HG02588 (cell line): ENCODE measurements around the gene PLA2G3.
"Not testable (repeated sequence)": the region's sequence is repeated elsewhere in the genome, so short reads cannot be mapped to it uniquely, and the experiment has no call there.

Experiments
- ATAC-seq: cut with Tn5 transposase; IDR thresholded peaks from one replicate; pipeline ENCODE4 v1.9.1; 2021; ENCODE audit warnings: mild to moderate bottlenecking, moderate library complexity; ENCODE audit not compliant: unreplicated experiment

Gene PLA2G3

GRCh38 chr22:31124811-31125465, 15.4 kb downstream of the PLA2G3 start:
- no peak for ATAC-seq

DNA sequence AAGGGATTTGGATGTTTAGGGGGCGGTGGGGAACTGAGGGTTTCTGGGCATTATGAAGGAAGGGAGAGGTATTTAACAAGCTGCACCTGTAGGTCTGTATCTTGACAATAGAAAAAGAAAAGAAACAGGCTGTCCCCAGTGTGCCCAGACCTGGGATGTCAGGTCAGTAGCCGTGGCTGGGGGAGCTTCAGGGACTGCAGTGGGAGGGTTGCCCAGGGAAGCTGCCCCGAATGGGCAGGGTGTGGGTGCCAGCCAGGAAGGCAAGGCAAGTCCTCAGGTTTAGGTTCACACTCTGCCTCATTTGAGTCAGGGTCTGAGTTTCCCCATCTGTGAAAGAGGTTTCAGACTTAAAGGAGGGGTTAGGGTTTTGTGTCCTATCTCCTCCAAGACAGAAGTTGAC, 16.0 kb downstream of the PLA2G3 start:
- ATAC-seq, result no peak

DNA sequence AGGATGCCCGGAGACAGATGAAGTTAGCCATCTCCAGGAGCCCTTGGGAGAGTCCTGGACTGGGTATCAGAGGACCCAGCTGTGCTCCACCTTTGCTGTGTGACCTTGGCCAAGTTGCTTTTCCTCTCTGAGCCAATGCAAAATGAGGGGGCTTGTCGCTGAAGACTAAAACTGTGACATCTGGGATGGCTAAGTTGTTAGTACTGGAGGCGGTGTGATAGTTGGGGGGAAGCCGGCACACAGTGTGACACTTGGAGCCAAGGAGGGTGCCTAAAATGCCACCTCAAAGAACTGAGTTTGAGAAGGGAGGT, 17.1 kb downstream of the PLA2G3 start:
- ATAC-seq, result no peak

- no peak for ATAC-seq
Observed at GRCh38 chr22:31122532-31123291, 17.6 kb downstream of the PLA2G3 start, which contains the start of gene INPP5J. TSS of gene INPP5J (plus strand) at chr22:31122966. CDS start at chr22:31123015, 49 bp downstream.

- ATAC-seq, result no peak
Observed at GRCh38 chr22:31122196-31122531, 18.1 kb downstream of the PLA2G3 start.

- no peak for ATAC-seq
Observed at GRCh38 chr22:31121403-31121802, 18.9 kb downstream of the PLA2G3 start.

- ATAC-seq, result no peak
Observed at GRCh38 chr22:31120642-31121041, 19.7 kb downstream of the PLA2G3 start.

DNA sequence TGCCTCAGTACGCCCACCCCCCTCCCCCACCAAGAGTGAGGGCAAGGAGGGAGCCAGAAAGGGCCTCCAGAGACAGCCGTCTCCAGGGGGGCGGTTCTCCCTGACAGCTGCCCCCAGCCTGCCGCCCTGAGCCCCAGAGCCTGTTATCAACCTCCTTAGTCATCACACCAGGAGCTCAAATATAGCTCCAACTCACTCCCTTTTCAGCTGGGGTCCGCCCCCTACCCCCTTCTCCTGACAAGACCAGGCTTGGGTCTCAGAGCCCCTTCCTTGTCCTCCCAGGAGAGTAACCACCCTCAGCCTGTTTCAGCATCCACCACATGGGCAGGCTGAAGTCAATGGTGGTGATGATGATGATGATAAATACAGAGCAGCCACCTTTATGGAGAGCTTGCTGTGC, 20.1 kb downstream of the PLA2G3 start:
- ATAC-seq, result no peak

DNA sequence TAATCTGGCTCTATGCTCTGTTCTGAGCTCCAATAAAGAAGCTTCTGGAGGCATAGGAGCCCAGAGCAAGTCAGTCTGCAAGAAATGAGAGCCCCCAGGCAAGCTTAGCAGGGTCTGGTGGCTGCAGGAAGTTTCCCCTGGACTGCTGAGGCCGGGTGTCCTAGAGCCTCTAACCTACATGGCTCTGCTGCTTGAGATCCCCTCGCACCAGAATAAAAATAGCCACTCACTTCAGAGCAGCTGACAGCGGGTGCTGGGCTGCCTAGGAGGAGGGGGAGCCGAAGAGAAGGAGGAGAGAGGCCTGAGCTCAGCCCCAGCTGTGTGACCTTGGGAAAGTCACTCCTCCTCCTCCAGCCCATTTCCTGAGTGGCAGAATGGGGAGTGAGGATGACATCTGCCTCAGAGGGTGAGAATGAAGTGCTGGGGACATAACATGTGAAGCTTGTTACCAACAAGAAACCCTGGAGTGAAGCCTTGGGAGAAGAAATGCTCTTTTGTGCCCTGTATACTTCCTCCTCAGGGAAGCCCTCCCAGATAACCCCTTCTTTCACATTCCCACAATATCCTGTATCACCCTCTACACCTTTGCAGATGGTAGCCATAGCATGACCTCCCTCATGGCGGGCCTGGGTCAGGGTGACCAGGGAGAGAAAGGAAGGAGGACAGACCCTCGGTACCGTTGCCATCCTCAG, 21.1 kb downstream of the PLA2G3 start:
- no peak for ATAC-seq

- no peak for ATAC-seq
Observed at GRCh38 chr22:31118046-31118820, 22.1 kb downstream of the PLA2G3 start.

GRCh38 chr22:31112547-31113091, 27.7 kb downstream of the PLA2G3 start:
- ATAC-seq, result not testable (repeated sequence)

GRCh38 chr22:31107894-31108218, 32.5 kb downstream of the PLA2G3 start:
- peak; percentile 16 for ATAC-seq

DNA sequence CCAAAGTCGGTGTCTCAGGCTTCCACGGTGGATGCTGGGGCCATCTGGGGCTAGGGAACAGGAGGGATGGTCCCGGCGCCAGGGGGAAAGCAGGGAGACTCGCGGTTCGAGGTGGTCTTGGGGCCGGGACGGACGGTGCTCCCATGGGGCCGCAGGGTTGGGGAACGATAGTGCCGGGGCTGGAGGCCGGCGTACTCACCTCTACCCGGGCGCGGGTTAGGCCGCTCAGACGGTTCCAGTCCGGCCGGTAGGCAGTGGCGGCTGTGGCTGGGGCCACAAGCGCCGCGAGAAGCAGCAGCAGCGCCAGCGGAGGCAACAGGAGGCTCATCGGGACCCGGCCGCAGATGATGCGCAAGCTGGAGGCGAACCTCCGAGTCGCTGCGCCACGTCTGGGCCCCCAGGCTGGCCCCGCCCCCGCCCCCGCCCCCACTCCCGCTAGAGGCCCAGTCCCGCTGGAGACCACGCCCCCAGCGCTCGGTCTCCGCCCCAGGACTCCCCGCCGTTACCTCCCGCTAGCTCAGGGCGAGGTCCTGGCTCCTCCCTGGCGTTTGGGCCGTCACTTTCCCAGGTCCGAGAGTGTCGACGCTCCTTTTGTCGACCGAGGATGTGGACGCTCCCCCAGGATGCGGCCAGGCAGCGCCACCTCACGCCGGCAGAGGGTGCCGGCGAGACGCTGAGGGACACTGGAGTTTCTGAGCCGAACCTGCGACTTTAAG, 33.0 kb downstream of the PLA2G3 start, which contains the start of gene SELENOM:
TSS of gene SELENOM (minus strand) at position 391 of the 716 bp plus-strand sequence. CDS start at position 328, 63 bp downstream.
- peak; percentile 85 for ATAC-seq

GRCh38 chr22:31106731-31107177, 33.6 kb downstream of the PLA2G3 start:
- no peak for ATAC-seq

DNA sequence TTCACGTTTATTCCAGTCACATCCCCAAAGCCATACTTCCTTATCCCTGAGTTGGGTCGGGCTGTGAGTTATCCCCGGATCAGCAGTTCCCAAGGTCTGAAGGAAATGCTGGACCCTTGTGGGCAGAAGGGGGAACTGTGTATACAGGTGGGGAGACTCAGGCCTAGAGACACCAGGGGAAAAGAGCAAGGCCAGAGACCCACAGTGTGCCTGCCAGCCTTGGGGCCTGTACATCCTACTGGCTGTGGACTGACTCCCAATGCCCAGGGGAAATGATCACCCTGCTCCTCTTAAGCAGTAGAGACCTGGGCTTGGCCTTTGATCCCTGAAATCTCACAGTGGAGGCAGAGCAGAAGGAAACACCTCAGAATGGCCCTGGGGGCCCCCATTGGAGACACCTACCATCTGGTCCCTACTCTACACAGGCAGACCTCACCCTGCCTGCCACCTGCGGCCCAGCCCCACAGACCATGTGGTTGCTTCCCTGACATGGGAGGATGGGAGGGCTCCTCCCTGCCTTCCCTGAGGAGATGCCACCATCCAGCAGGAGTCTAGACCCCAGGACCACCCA, 34.2 kb downstream of the PLA2G3 start:
- ATAC-seq, result no peak

- ATAC-seq, result no peak
Observed at GRCh38 chr22:31105282-31105929, 34.9 kb downstream of the PLA2G3 start.

DNA sequence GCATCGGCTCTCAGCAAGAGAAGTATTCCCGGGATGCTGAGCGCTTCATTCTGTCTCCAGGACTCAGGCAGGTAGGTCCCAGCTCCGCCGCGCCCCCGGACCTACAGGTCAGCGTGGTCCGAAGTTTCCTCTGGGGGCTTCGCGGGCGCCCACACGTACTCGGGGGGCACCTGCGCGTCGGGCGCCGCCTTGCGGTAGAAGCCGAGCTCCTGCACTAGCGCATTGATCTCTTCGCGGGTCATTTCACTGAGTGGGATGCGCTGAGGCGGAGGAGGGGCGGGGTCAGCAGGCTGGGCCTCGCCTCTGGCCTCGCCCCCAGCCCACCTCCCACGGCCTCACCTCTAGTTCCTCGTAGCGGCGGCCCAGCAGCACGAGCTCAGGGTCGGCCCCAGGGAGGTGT, 35.4 kb downstream of the PLA2G3 start:
- ATAC-seq, result no peak

- ATAC-seq, result no peak
Observed at GRCh38 chr22:31103899-31104694, 36.2 kb downstream of the PLA2G3 start.

GRCh38 chr22:31103111-31103510, 37.2 kb downstream of the PLA2G3 start:
- ATAC-seq, result no peak
